HEK293 (cell line): ENCODE data around the gene UQCRFS1.

Experiments
- BCL11A ChIP-seq: fragments of 450-650 bp; formaldehyde crosslinking; IDR thresholded peaks from 2 replicates; pipeline ENCODE4 v1.5.1; 2016; ENCODE audit warnings: low read depth, missing biosample characterization, missing genetic modification characterization
- HIC1 ChIP-seq: fragments of 450-650 bp; formaldehyde crosslinking; IDR thresholded peaks from 2 replicates; pipeline ENCODE4 v1.5.1; 2016; ENCODE audit warnings: missing biosample characterization, missing genetic modification characterization
- KLF1 ChIP-seq: fragments of 450-650 bp; formaldehyde crosslinking; IDR thresholded peaks from 2 replicates; pipeline ENCODE4 v1.5.1; 2016; ENCODE audit warnings: missing biosample characterization, missing genetic modification characterization
- KLF16 ChIP-seq: fragments of 450-650 bp; formaldehyde crosslinking; IDR thresholded peaks from 2 replicates; pipeline ENCODE4 v1.5.1; 2017; ENCODE audit warnings: missing biosample characterization, missing genetic modification characterization
- KLF7 ChIP-seq: fragments of 450-650 bp; formaldehyde crosslinking; IDR thresholded peaks from 2 replicates; pipeline ENCODE4 v1.5.1; 2016; ENCODE audit warnings: missing biosample characterization, missing genetic modification characterization, borderline replicate concordance
- OSR2 ChIP-seq: fragments of 450-650 bp; formaldehyde crosslinking; IDR thresholded peaks from 2 replicates; pipeline ENCODE4 v1.5.1; 2016; ENCODE audit warnings: missing biosample characterization, missing genetic modification characterization
- PBX3 ChIP-seq: sonication (generic); formaldehyde crosslinking; IDR thresholded peaks from 2 replicates; pipeline ENCODE4 v1.8.1; 2022; ENCODE audit warnings: mild to moderate bottlenecking, moderate library complexity, missing genetic modification reagents
- RBAK ChIP-seq: fragments of 450-650 bp; formaldehyde crosslinking; IDR thresholded peaks from 2 replicates; pipeline ENCODE4 v1.5.1; 2016; ENCODE audit warnings: missing biosample characterization, missing genetic modification characterization
- SP2 ChIP-seq: fragments of 450-650 bp; formaldehyde crosslinking; IDR thresholded peaks from 2 replicates; pipeline ENCODE4 v1.5.1; 2016; ENCODE audit warnings: missing biosample characterization, missing genetic modification characterization
- TSHZ1 ChIP-seq: fragments of 450-650 bp; formaldehyde crosslinking; IDR thresholded peaks from 2 replicates; pipeline ENCODE4 v1.5.1; 2016; ENCODE audit warnings: missing biosample characterization, missing genetic modification characterization, borderline replicate concordance
- ZBTB11 ChIP-seq: fragments of 450-650 bp; formaldehyde crosslinking; conservative IDR thresholded peaks from 2 replicates; pipeline ENCODE4 v1.5.1; 2016; ENCODE audit warnings: low read depth, missing biosample characterization, missing genetic modification characterization
- ZBTB49 ChIP-seq: fragments of 450-650 bp; formaldehyde crosslinking; IDR thresholded peaks from 2 replicates; pipeline ENCODE4 v1.5.1; 2016; ENCODE audit warnings: missing biosample characterization, missing genetic modification characterization, low read depth
- ZNF121 ChIP-seq: fragments of 450-650 bp; formaldehyde crosslinking; IDR thresholded peaks from 2 replicates; pipeline ENCODE4 v1.5.1; 2016; ENCODE audit warnings: missing biosample characterization, missing genetic modification characterization
- ZNF174 ChIP-seq: fragments of 450-650 bp; formaldehyde crosslinking; IDR thresholded peaks from 2 replicates; pipeline ENCODE4 v1.5.0; 2017; ENCODE audit warnings: missing biosample characterization, mild to moderate bottlenecking, missing genetic modification characterization
- ZNF354C ChIP-seq: fragments of 450-650 bp; formaldehyde crosslinking; IDR thresholded peaks from 2 replicates; pipeline ENCODE4 v1.5.1; 2016; ENCODE audit warnings: missing biosample characterization, missing genetic modification characterization, low read depth, borderline replicate concordance
- ZNF366 ChIP-seq: fragments of 450-650 bp; formaldehyde crosslinking; conservative IDR thresholded peaks from 2 replicates; pipeline ENCODE4 v1.5.1; 2016; ENCODE audit warnings: missing biosample characterization, missing genetic modification characterization
- ZNF48 ChIP-seq: fragments of 450-650 bp; formaldehyde crosslinking; IDR thresholded peaks from 2 replicates; pipeline ENCODE4 v1.5.1; 2016; ENCODE audit warnings: missing biosample characterization, missing genetic modification characterization
- ZNF488 ChIP-seq: fragments of 450-650 bp; formaldehyde crosslinking; IDR thresholded peaks from 2 replicates; pipeline ENCODE4 v1.5.1; 2016; ENCODE audit warnings: missing biosample characterization, missing genetic modification characterization
- ZNF514 ChIP-seq: fragments of 450-650 bp; formaldehyde crosslinking; IDR thresholded peaks from 2 replicates; pipeline ENCODE4 v1.5.1; 2016; ENCODE audit warnings: missing biosample characterization, missing genetic modification characterization
- ZNF549 ChIP-seq: fragments of 450-650 bp; IDR thresholded peaks from 2 replicates; pipeline ENCODE4 v1.5.1; 2018; ENCODE audit warnings: missing biosample characterization, missing genetic modification characterization, mild to moderate bottlenecking, inconsistent platforms, moderate library complexity
- ZNF600 ChIP-seq: fragments of 450-650 bp; formaldehyde crosslinking; IDR thresholded peaks from 2 replicates; pipeline ENCODE4 v1.5.1; 2016; ENCODE audit warnings: missing biosample characterization, missing genetic modification characterization
- ZNF626 ChIP-seq: fragments of 450-650 bp; sonication (Bioruptor Pico); formaldehyde crosslinking; IDR thresholded peaks from 2 replicates; pipeline ENCODE4 v1.5.1; 2018; ENCODE audit warnings: missing biosample characterization, missing genetic modification characterization, inconsistent platforms
- ZNF837 ChIP-seq: fragments of 450-650 bp; formaldehyde crosslinking; IDR thresholded peaks from 2 replicates; pipeline ENCODE4 v1.5.1; 2016; ENCODE audit warnings: missing biosample characterization, missing genetic modification characterization

UQCRFS1 gene

GRCh38 chr19:29212648-29213573 lies at the start of gene UQCRFS1 (continued):
- TF ChIP-seq PBX3 (CRISPR knock-in tag) (0 out of 2 replicates have a peak, but pooled peaks have one; percentile 73), ZNF48 (tag by site-specific recombination) (no peak), ZNF514 (tag by site-specific recombination) (no peak), ZNF837 (no peak), ZNF354C (tag by site-specific recombination) (no peak), ZNF174 (peak; percentile 90), TSHZ1 (tag by site-specific recombination) (no peak), KLF16 (tag by site-specific recombination) (0 out of 2 replicates have a peak, but pooled peaks have one; percentile 61), ZBTB11 (peak; percentile 94), BCL11A (no peak), HIC1 (tag by site-specific recombination) (peak; percentile 85), KLF1 (peak; percentile 57; the same call in 1 of the 2 replicates), ZNF366 (tag by site-specific recombination) (no peak), SP2 (tag by site-specific recombination) (peak; percentile 95), OSR2 (no peak; the same call in 1 of the 2 replicates), ZNF626 (tag by site-specific recombination) (no peak), ZNF549 (tag by site-specific recombination) (peak; percentile 22; the same call in 1 of the 2 replicates), ZNF121 (tag by site-specific recombination) (peak; percentile 21; the same call in 1 of the 2 replicates), RBAK (tag by site-specific recombination) (no peak), ZNF600 (tag by site-specific recombination) (peak; percentile 63), KLF7 (tag by site-specific recombination) (peak; percentile 30; the same call in 1 of the 2 replicates), ZNF488 (no peak), ZBTB49 (tag by site-specific recombination) (no peak)
